ENCODE measurements around the gene LDLRAD2. TPM values are rescaled to one million over a fixed set of nuclear protein-coding genes. Genes with fewer than 3 reads are reported as not detected.

The LDLRAD2 gene
- total RNA-seq, 1 experiment from 2014 or later: 0.04 TPM

- no peaks in the 10 kb centered on the region for H3K27me3 ChIP-seq
- H3K27ac ChIP-seq: no peak overlapping the region
- no peak overlapping the region for H3K4me3 ChIP-seq
- no peaks in the 10 kb centered on the region for H3K9me3 ChIP-seq (replicated peaks)
- no peak for DNase-seq
- H3K4me1 ChIP-seq: no peaks in the 10 kb centered on the region
- H3K36me3 ChIP-seq: peaks cover 91% of the 10 kb centered on the region
These were observed 40.4 kb downstream of the LDLRAD2 start for GRCh38 chr1:21852282-21853130.

GRCh38 chr1:21853131-21853427, 41.0 kb downstream of the LDLRAD2 start:
- Histone ChIP-seq H3K4me3 (no peak overlapping the region), H3K4me1 (no peaks in the 10 kb centered on the region), H3K27ac (no peak overlapping the region), H3K27me3 (no peaks in the 10 kb centered on the region), H3K36me3 (peaks cover 91% of the 10 kb centered on the region), H3K9me3 (replicated peaks) (no peaks in the 10 kb centered on the region)
- no peak for DNase-seq

- Histone ChIP-seq H3K27me3 (no peaks in the 10 kb centered on the region), H3K4me3 (no peak overlapping the region), H3K9me3 (replicated peaks) (no peaks in the 10 kb centered on the region), H3K27ac (no peak overlapping the region), H3K36me3 (peaks cover 93% of the 10 kb centered on the region), H3K4me1 (no peaks in the 10 kb centered on the region)
- no peak for DNase-seq
These were observed 42.2 kb downstream of the LDLRAD2 start for GRCh38 chr1:21854090-21854750.

GRCh38 chr1:21854751-21855131, 42.7 kb downstream of the LDLRAD2 start:
- Histone ChIP-seq H3K27me3 (no peaks in the 10 kb centered on the region), H3K36me3 (peaks cover 93% of the 10 kb centered on the region), H3K27ac (no peak overlapping the region), H3K9me3 (replicated peaks) (no peaks in the 10 kb centered on the region), H3K4me1 (no peaks in the 10 kb centered on the region), H3K4me3 (no peak overlapping the region)
- no peak for DNase-seq

GRCh38 chr1:21855257-21856096, 43.4 kb downstream of the LDLRAD2 start:
- Histone ChIP-seq H3K36me3 (peaks cover 92% of the 10 kb centered on the region), H3K9me3 (replicated peaks) (no peaks in the 10 kb centered on the region), H3K27me3 (no peaks in the 10 kb centered on the region), H3K4me1 (no peaks in the 10 kb centered on the region), H3K27ac (no peak overlapping the region), H3K4me3 (no peak overlapping the region)
- no peak for DNase-seq

- no peak for DNase-seq
- H3K36me3 ChIP-seq: peaks cover 93% of the 10 kb centered on the region
- H3K9me3 ChIP-seq (replicated peaks): no peaks in the 10 kb centered on the region
- no peak overlapping the region for H3K27ac ChIP-seq
- H3K27me3 ChIP-seq: no peaks in the 10 kb centered on the region
- H3K4me3 ChIP-seq: no peak overlapping the region
- peaks cover 8% of the 10 kb centered on the region; the same call in 1 of the 2 replicates for H3K4me1 ChIP-seq
These were observed 45.2 kb downstream of the LDLRAD2 start for GRCh38 chr1:21857142-21857839.

GRCh38 chr1:21857840-21858670, 46.0 kb downstream of the LDLRAD2 start:
- Histone ChIP-seq H3K9me3 (replicated peaks) (no peaks in the 10 kb centered on the region), H3K4me1 (peaks cover 8% of the 10 kb centered on the region; the same call in 1 of the 2 replicates), H3K27me3 (no peaks in the 10 kb centered on the region), H3K4me3 (no peak overlapping the region), H3K36me3 (peaks cover 86% of the 10 kb centered on the region), H3K27ac (no peak overlapping the region)
- DNase-seq: no peak

GRCh38 chr1:21859669-21860179, 47.7 kb downstream of the LDLRAD2 start:
- Histone ChIP-seq H3K36me3 (peaks cover 84% of the 10 kb centered on the region), H3K27me3 (no peaks in the 10 kb centered on the region), H3K9me3 (replicated peaks) (no peaks in the 10 kb centered on the region), H3K4me1 (peaks cover 8% of the 10 kb centered on the region; the same call in 1 of the 2 replicates), H3K27ac (no peak overlapping the region), H3K4me3 (no peak overlapping the region)
- DNase-seq: no peak

GRCh38 chr1:21860971-21861370, 48.9 kb downstream of the LDLRAD2 start:
- Histone ChIP-seq H3K9me3 (replicated peaks) (no peaks in the 10 kb centered on the region), H3K4me3 (no peak overlapping the region), H3K27me3 (no peaks in the 10 kb centered on the region), H3K36me3 (peaks cover 84% of the 10 kb centered on the region), H3K4me1 (peaks cover 8% of the 10 kb centered on the region; the same call in 1 of the 2 replicates), H3K27ac (no peak overlapping the region)
- no peak for DNase-seq

- Histone ChIP-seq H3K27ac (no peak overlapping the region), H3K27me3 (no peaks in the 10 kb centered on the region), H3K4me3 (no peak overlapping the region), H3K9me3 (replicated peaks) (no peaks in the 10 kb centered on the region), H3K36me3 (peaks cover 83% of the 10 kb centered on the region), H3K4me1 (peaks cover 15% of the 10 kb centered on the region)
- DNase-seq: no peak
These were observed 49.8 kb downstream of the LDLRAD2 start for GRCh38 chr1:21861602-21862429.

- Histone ChIP-seq H3K9me3 (replicated peaks) (no peaks in the 10 kb centered on the region), H3K4me3 (no peak overlapping the region), H3K4me1 (peaks cover 25% of the 10 kb centered on the region), H3K36me3 (peaks cover 80% of the 10 kb centered on the region), H3K27ac (no peak overlapping the region), H3K27me3 (no peaks in the 10 kb centered on the region)
- no peak for DNase-seq
These were observed 51.9 kb downstream of the LDLRAD2 start for GRCh38 chr1:21863981-21864380.

- H3K4me1 ChIP-seq: peaks cover 32% of the 10 kb centered on the region
- H3K27ac ChIP-seq: no peak overlapping the region
- H3K27me3 ChIP-seq: no peaks in the 10 kb centered on the region
- no peak for DNase-seq
- H3K4me3 ChIP-seq: no peak overlapping the region
- peaks cover 77% of the 10 kb centered on the region for H3K36me3 ChIP-seq
- H3K9me3 ChIP-seq (replicated peaks): no peaks in the 10 kb centered on the region
These were observed 52.7 kb downstream of the LDLRAD2 start for GRCh38 chr1:21864730-21865129.

- Histone ChIP-seq H3K4me3 (no peak overlapping the region), H3K27me3 (no peaks in the 10 kb centered on the region), H3K36me3 (peaks cover 76% of the 10 kb centered on the region), H3K27ac (no peak overlapping the region), H3K4me1 (peaks cover 41% of the 10 kb centered on the region), H3K9me3 (replicated peaks) (no peaks in the 10 kb centered on the region)
- DNase-seq: no peak
These were observed 53.5 kb downstream of the LDLRAD2 start for GRCh38 chr1:21865609-21865942.
